Stimulated activated CD8-positive, alpha-beta memory T cell treated with anti-CD3 and anti-CD28 coated beads, Interleukin-15, amount 100 ng/mL, for 24 hours (primary cell): ENCODE measurements around the gene SPIRE1.
"Not testable (repeated sequence)": the region's sequence is repeated elsewhere in the genome, so short reads cannot be mapped to it uniquely, and the experiment has no call there.

Experiments
- DNase-seq: peaks from one replicate; pipeline ENCODE4 v3.0.0-alpha.2; 2020; ENCODE audit warnings: low read depth

SPIRE1 gene

GRCh38 chr18:12411456-12411855, 246.5 kb downstream of the SPIRE1 start:
- DNase-seq, result no peak

DNA sequence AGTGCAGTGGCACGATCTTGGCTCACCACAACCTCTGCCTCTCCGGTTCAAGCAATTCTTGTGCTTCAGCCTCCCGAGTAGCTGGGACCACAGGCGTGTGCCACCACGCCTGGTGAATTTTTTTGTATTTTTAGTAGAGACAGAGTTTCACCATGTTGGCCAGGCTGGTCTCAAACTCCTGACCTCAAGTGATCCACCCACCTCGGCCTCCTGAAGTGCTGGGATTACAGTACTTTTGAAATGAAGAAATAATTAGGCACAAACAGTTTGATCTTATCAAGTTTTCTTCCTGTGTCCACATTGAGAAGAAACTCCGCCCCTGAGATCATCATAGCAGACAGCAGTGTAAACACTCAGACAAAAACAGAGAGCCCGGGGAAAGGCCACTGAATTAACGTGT, 247.2 kb downstream of the SPIRE1 start:
- DNase-seq, result not testable (repeated sequence)

DNA sequence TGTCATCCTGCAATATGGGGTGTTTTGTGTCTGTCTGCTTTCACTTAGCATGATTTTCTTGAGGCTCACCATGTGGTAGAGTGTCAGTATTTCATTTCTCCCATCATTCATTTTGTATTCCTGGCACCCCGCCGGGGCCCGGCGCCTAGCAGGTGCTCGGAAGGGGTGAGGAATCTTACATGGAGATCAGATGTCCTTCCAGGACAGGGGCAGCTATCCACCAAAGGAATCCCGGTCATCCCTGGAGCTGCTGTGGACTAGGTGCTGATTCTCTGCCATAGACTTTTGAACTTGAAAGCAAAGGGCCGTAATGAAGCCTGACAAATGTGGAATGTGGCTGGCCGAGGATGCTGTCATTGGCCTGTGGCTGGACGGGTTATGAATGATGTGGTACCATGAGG, 247.8 kb downstream of the SPIRE1 start:
- DNase-seq, result no peak

DNA sequence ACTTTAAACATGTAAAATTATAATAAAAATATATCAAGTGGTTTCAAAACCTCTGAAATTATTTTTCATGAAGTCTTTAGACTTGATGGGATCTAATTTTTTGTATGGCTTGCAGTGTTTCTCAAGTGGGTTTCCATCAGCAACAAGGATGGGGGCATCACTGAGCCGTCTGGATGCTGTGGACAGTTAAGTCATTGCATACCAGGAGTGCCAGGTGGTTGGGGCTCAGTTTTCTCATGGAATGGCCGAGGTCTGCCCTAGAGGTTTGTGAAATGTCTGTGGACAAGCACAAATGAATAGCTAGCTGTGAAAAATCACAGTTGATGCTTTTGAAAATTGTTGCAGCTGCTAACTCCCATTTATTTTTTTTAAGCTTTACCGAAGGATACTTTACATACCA, 248.4 kb downstream of the SPIRE1 start:
- no peak for DNase-seq

GRCh38 chr18:12408247-12408869, 249.5 kb downstream of the SPIRE1 start:
- DNase-seq, result no peak

DNA sequence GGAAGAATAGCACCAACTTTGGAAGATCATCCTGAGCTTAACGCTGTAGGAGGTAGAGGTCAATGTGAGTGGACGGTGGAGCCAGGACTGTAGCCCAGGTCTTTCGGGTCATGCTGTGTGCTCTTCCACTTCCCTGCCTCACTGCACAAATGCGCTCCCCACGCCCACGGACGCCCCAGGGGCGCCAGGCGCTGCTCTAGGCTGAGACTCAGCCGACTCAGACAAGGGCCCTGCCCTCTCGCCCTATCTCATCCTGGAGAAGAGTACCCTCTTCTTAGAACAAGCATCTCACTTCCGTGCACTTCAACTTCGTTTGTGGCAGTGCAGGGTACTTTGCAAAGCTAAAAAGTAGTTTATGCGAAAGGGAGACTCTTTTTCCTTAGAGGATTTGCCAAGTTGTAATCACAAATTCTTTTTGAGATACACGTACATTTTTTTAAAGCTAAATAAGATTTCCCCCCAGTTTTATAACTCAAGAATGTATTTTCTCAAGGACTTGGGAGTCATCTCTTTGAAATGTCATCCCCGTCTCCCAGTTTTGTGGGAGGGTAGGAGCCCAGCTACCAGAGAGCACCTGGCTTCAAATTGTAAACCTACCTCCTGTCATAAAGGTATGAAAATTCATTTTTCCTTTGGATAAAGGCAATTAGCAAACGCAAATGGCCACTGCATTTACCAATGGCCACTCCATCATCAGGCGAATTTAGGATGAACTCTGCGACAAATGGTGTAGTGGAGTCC, 251.4 kb downstream of the SPIRE1 start:
- DNase-seq, result no peak

GRCh38 chr18:12405066-12405465, 252.8 kb downstream of the SPIRE1 start:
- no peak for DNase-seq

- DNase-seq, result no peak
Measured at GRCh38 chr18:12403601-12404506, 254.1 kb downstream of the SPIRE1 start.

DNA sequence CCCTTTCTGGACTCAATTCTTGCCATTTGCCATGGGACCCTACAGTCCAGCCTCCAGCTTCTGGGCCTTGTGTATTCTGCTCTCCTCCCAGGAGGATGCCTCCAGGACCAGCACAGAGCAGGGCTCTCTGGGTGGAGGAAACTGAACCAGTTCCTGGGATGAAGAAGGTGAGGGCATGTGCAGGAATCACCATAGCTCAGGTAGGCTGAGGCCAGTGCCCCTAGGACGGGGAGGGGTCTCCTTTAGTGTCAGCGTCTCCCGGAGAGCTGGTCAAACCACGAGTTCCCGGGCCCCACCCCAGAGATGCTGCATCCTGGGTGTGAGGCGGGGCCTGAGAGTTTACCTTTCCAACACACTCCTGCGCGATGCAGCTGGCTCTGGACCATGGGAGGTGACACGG, 256.0 kb downstream of the SPIRE1 start:
- no peak for DNase-seq

- DNase-seq, result no peak
Measured at GRCh38 chr18:12399231-12399630, 258.7 kb downstream of the SPIRE1 start.

DNA sequence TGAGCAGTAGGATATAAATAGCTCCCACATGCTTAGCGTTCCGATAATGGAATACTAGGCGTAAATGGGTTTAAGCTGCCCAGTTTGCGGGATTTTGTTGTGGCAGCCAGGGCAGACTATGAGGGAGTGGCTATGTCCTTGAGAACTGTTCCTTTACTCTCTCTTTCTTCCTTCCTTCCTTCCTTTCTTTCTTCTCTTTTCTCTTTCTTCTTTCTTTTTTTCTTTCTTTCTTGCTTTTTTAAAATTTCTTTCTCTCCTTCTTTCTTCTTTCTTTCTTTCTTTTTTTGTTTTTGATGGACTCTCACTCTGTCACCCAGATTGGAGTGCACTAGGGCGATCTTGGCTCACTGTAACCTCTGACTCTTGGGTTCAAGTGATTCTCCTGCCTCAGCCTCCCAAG, 259.3 kb downstream of the SPIRE1 start:
- DNase-seq, result no peak

- no peak for DNase-seq
Measured at GRCh38 chr18:12397793-12398192, 260.1 kb downstream of the SPIRE1 start.

GRCh38 chr18:12397254-12397653, 260.7 kb downstream of the SPIRE1 start:
- no peak for DNase-seq
